ENCODE results near the gene TNNC1. TPM values are rescaled to one million over a fixed set of nuclear protein-coding genes. Genes with fewer than 3 reads are reported as not detected.
A peak's percentile ranks its signal among the peaks of the same experiment; 100 is the strongest.

Gene TNNC1
- total and polyA plus RNA-seq, 10 donors: 0.74 to 5.8 (median 1.9) TPM

- no peak overlapping the region for H3K4me3 ChIP-seq
- no peak for DNase-seq
- TF ChIP-seq CTCF (IDR thresholded peaks at IDR 0.05 in 8 of 11, conservative IDR thresholded peaks at IDR 0.05 in 3 of 11) (no peak), POLR2AphosphoS5 (IDR thresholded peaks at IDR 0.05) (peak; percentile 17 to 73 (median 60))
- intact Hi-C loops (cut with DNase I; ENCODE audit: low total_unique reads): no loop called here
- H3K27me3 ChIP-seq (replicated peaks in 1 of 7): no peaks in the 10 kb centered on the region
- H3K27ac ChIP-seq: peak overlapping the region in 4 of 8 donors; percentile 1 to 35 (median 14)
- WGBS, 5 donors: 87 to 97% (median 95%) methylated on average over 7 to 15 of the region's 15 CpGs
- no peaks in the 10 kb centered on the region for H3K9me3 ChIP-seq
- no peaks in the 10 kb centered on the region for H3K36me3 ChIP-seq
- H3K4me1 ChIP-seq: peaks cover 0 to 51% (median 18%) of the 10 kb centered on the region in 6 donors
Observed at GRCh38 chr3:52437326-52438103, 16.3 kb downstream of the TNNC1 start.

- H3K4me3 ChIP-seq: no peak overlapping the region
- no peaks in the 10 kb centered on the region for H3K36me3 ChIP-seq
- WGBS, 5 donors: 73 to 82% (median 76%) methylated on average over 4 to 13 of the region's 13 CpGs
- peaks cover 0 to 59% (median 22%) of the 10 kb centered on the region in 6 donors for H3K4me1 ChIP-seq
- no peaks in the 10 kb centered on the region for H3K27me3 ChIP-seq (replicated peaks in 1 of 7)
- peak overlapping the region in 4 of 8 donors; percentile 1 to 35 (median 17) for H3K27ac ChIP-seq
- TF ChIP-seq POLR2A (IDR thresholded peaks at IDR 0.05): no peak
- TF ChIP-seq POLR2AphosphoS5 (IDR thresholded peaks at IDR 0.05): peak in 1 of 3 donors; percentile 28
- no peak for TF ChIP-seq CTCF (IDR thresholded peaks at IDR 0.05 in 8 of 11, conservative IDR thresholded peaks at IDR 0.05 in 3 of 11)
- no peaks in the 10 kb centered on the region for H3K9me3 ChIP-seq
- no peak for DNase-seq
- intact Hi-C loops (cut with DNase I; ENCODE audit: low total_unique reads): no loop called here
Observed at GRCh38 chr3:52436500-52437149, 17.2 kb downstream of the TNNC1 start.

GRCh38 chr3:52435246-52436101, 18.4 kb downstream of the TNNC1 start:
- H3K9me3 ChIP-seq: no peaks in the 10 kb centered on the region
- no peaks in the 10 kb centered on the region for H3K36me3 ChIP-seq
- peak in 1 of 3 donors; percentile 34 for TF ChIP-seq POLR2AphosphoS5 (IDR thresholded peaks at IDR 0.05)
- no peak for TF ChIP-seq POLR2A (IDR thresholded peaks at IDR 0.05)
- H3K4me1 ChIP-seq: peaks cover 0 to 59% (median 22%) of the 10 kb centered on the region in 6 donors
- H3K27ac ChIP-seq: peak overlapping the region in 2 of 8 donors; percentile 5 to 35
- WGBS, 5 donors: 71 to 96% (median 92%) methylated on average over 12 to 32 of the region's 32 CpGs
- peak; percentile 65 for DNase-seq
- intact Hi-C loops (cut with DNase I; ENCODE audit: low total_unique reads): no loop called here
- no peaks in the 10 kb centered on the region for H3K27me3 ChIP-seq (replicated peaks in 1 of 7)
- H3K4me3 ChIP-seq: no peak overlapping the region

- 80 to 96% (median 92%) methylated on average over 7 to 9 of the region's 9 CpGs for WGBS, 5 donors
- H3K27ac ChIP-seq: peak overlapping the region in 1 of 8 donors; percentile 13
- intact Hi-C loops (cut with DNase I; ENCODE audit: low total_unique reads): no loop called here
- DNase-seq: peak; percentile 46
- no peaks in the 10 kb centered on the region for H3K27me3 ChIP-seq (replicated peaks in 1 of 7)
- H3K4me3 ChIP-seq: no peak overlapping the region
- H3K4me1 ChIP-seq: peaks cover 0 to 59% (median 22%) of the 10 kb centered on the region in 6 donors
- H3K9me3 ChIP-seq: no peaks in the 10 kb centered on the region
- TF ChIP-seq CTCF (IDR thresholded peaks at IDR 0.05 in 8 of 11, conservative IDR thresholded peaks at IDR 0.05 in 3 of 11) (no peak), POLR2A (IDR thresholded peaks at IDR 0.05) (no peak), POLR2AphosphoS5 (IDR thresholded peaks at IDR 0.05) (no peak)
- no peaks in the 10 kb centered on the region for H3K36me3 ChIP-seq
Observed at GRCh38 chr3:52434491-52435115, 19.2 kb downstream of the TNNC1 start.

Data from spleen (tissue), 11 donors.